Measurements from ENCODE around the gene THEM5.

- TF ChIP-seq ZFP3 (CRISPR knock-in tag; IDR thresholded peaks at IDR 0.05) (no peak), ZNF8 (CRISPR knock-in tag; IDR thresholded peaks at IDR 0.05) (no peak), PATZ1 (CRISPR knock-in tag; IDR thresholded peaks at IDR 0.05; ENCODE audit: borderline replicate concordance) (no peak), ARNTL (CRISPR knock-in tag; IDR thresholded peaks at IDR 0.05; ENCODE audit: borderline replicate concordance, low read depth) (no peak), ZNF70 (CRISPR knock-in tag; IDR thresholded peaks at IDR 0.05) (no peak), PPARA (CRISPR knock-in tag; IDR thresholded peaks at IDR 0.05; ENCODE audit: borderline replicate concordance) (no peak)
Measured at GRCh38 chr1:151801310-151801820, 52.1 kb downstream of the THEM5 start.
